Testis (tissue), 2 donors: ENCODE measurements around the gene POMP.

Source experiments
- POLR2A ChIP-seq: fragments of 450-650 bp; IDR thresholded peaks from one replicate; pipeline ENCODE4 v1.6.1; 2017; ENCODE audit warnings: antibody characterized with exemption, mild to moderate bottlenecking, moderate library complexity
- TF ChIP-seq, protein P1 (sequence below), 3 experiments: fragments of 450-650 bp in 2 of 3; fragments of 200-600 bp in 1 of 3; sonication (generic) in 1 of 3; IDR thresholded peaks; one replicate each; pipeline ENCODE4 v1.5.1; 2016 to 2019; ENCODE audit warnings: antibody characterized with exemption in 3 of 3, mild to moderate bottlenecking in 2 of 3, moderate library complexity in 1 of 3

DNA sequence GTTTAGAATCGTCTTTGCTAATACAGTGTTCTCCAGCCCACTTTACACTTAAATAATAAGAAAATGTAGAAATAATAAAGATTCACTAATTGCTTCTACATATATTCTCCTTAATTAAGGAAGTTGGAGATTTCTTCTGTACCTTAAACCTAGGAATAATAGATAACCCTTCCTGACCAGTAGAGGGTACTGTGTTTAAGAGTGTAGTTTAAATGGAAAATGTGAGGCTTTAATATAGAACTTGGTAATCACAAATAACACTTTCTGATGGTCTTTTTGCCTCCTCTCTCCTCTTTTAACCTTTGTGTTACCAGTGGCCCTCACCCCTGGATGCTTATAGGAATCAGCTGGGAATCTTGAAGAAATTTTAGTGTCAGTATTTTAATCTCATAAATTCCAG lies 20.7 kb downstream of the POMP start:
- TF ChIP-seq, protein P1, sequence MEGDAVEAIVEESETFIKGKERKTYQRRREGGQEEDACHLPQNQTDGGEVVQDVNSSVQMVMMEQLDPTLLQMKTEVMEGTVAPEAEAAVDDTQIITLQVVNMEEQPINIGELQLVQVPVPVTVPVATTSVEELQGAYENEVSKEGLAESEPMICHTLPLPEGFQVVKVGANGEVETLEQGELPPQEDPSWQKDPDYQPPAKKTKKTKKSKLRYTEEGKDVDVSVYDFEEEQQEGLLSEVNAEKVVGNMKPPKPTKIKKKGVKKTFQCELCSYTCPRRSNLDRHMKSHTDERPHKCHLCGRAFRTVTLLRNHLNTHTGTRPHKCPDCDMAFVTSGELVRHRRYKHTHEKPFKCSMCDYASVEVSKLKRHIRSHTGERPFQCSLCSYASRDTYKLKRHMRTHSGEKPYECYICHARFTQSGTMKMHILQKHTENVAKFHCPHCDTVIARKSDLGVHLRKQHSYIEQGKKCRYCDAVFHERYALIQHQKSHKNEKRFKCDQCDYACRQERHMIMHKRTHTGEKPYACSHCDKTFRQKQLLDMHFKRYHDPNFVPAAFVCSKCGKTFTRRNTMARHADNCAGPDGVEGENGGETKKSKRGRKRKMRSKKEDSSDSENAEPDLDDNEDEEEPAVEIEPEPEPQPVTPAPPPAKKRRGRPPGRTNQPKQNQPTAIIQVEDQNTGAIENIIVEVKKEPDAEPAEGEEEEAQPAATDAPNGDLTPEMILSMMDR (IDR thresholded peaks at IDR 0.05): peak in 1 of 3 experiments; percentile 8
- TF ChIP-seq POLR2A: no peak
